A673 (cell line): ENCODE data around the gene PYROXD2. TPM values are rescaled to one million over a fixed set of nuclear protein-coding genes. Genes with fewer than 3 reads are reported as not detected.

ENCODE experiments used
- BruUV-seq: library from RNA; stranded (reverse); fragments of 400-500 nt; replicated peaks from 2 replicates; lab custom pipeline; 2021; lab: Mats Ljungman, UMichigan
- CTCF ChIA-PET: fragments of 300-600 bp; sonication (Branson Sonifier 250); formaldehyde crosslinking; loops from one replicate; lab custom pipeline; 2022; ENCODE audit warnings: antibody characterized with exemption; lab: Charles Lee
- POLR2A ChIA-PET: fragments of 300-600 bp; sonication (Branson Sonifier 250); formaldehyde crosslinking; loops from one replicate; lab custom pipeline; 2022; ENCODE audit warnings: antibody characterized with exemption; ENCODE audit not compliant: low non-redundant PET; lab: Charles Lee
- DNase-seq: peaks from one replicate; pipeline ENCODE4 v3.0.0-alpha.2; 2015; ENCODE audit warnings: low spot score
- H3K27ac ChIP-seq: fragments of 200-600 bp; sonication (generic); 2 replicates; pipeline ENCODE4 v1.5.1; 2016; ENCODE audit warnings: mixed run types, low read depth, mild to moderate bottlenecking, mixed read lengths, antibody characterized with exemption, low read length; ENCODE audit not compliant: poor library complexity, severe bottlenecking
- H3K27me3 ChIP-seq: fragments of 200-600 bp; sonication (generic); replicated peaks from 2 replicates; pipeline ENCODE4 v1.6.1; 2017; ENCODE audit warnings: mixed run types, low read depth, mild to moderate bottlenecking, mixed read lengths, antibody characterized with exemption, low read length; ENCODE audit not compliant: insufficient read depth, poor library complexity
- H3K36me3 ChIP-seq: fragments of 200-600 bp; sonication (generic); 2 replicates; pipeline ENCODE4 v1.6.1; 2016; ENCODE audit warnings: mixed run types, mild to moderate bottlenecking, mixed read lengths, antibody characterized with exemption, low read length; ENCODE audit not compliant: insufficient read depth, poor library complexity, severe bottlenecking
- H3K4me1 ChIP-seq: fragments of 200-600 bp; sonication (generic); 2 replicates; pipeline ENCODE4 v1.6.1; 2017; ENCODE audit warnings: mixed run types, mild to moderate bottlenecking, mixed read lengths, antibody characterized with exemption, low read length; ENCODE audit not compliant: insufficient read depth, poor library complexity, severe bottlenecking
- H3K4me3 ChIP-seq: fragments of 200-600 bp; sonication (generic); 2 replicates; pipeline ENCODE4 v1.5.1; 2016; ENCODE audit warnings: low read depth, mixed run types, mild to moderate bottlenecking, mixed read lengths, low read length; ENCODE audit not compliant: poor library complexity, severe bottlenecking
- H3K9me3 ChIP-seq: fragments of 200-600 bp; sonication (generic); 2 replicates; pipeline ENCODE4 v1.6.1; 2016; ENCODE audit warnings: mixed run types, low read depth, mild to moderate bottlenecking, mixed read lengths, antibody characterized with exemption, low read length; ENCODE audit not compliant: poor library complexity, severe bottlenecking
- CTCF ChIP-seq: fragments of 300-800, 200-600 bp; sonication (generic); conservative IDR thresholded peaks from 2 replicates; pipeline ENCODE4 v1.5.1; 2017; ENCODE audit warnings: low read depth, mild to moderate bottlenecking, antibody characterized with exemption, low read length, moderate library complexity, mixed read lengths
- EZH2 ChIP-seq: fragments of 200-600 bp; sonication (generic); IDR thresholded peaks from 2 replicates; pipeline ENCODE4 v1.6.1; 2017; ENCODE audit warnings: borderline replicate concordance, low read depth, mild to moderate bottlenecking, mixed read lengths, antibody characterized with exemption, low read length; ENCODE audit not compliant: poor library complexity, severe bottlenecking
- intact Hi-C: fragments of 100-400 bp; cut with micrococcal nuclease; formaldehyde crosslinking; loops from one replicate; pipeline ENCODE4 v1.10.0; 2022; ENCODE audit not compliant: unreplicated experiment
- total RNA-seq: library from RNA; stranded (reverse); gene quantifications from 2 replicates; pipeline ENCODE4 v1.2.3, GENCODE V29; 2021

PYROXD2 gene
- total RNA-seq, 1 experiment from 2014 or later: 4.0 TPM

GRCh38 chr10:98340940-98341310 lies 74.1 kb downstream of the PYROXD2 start:
- no peak for DNase-seq
- peaks cover 11% of the 10 kb centered on the region for H3K27me3 ChIP-seq
- no peak overlapping the region for H3K27ac ChIP-seq
- no peaks in the 10 kb centered on the region for H3K9me3 ChIP-seq
- no peak overlapping the region for H3K4me3 ChIP-seq
- H3K36me3 ChIP-seq: no peaks in the 10 kb centered on the region
- no TSS peak for BruUV-seq
- intact Hi-C loops: loop anchor here (10.0 kb wide), 1 partner anchor 64 kb away; no protein-coding TSS in a partner anchor
- TF ChIP-seq CTCF (no peak), EZH2 (no peak)
- CTCF ChIA-PET: no interaction called here
- no peaks in the 10 kb centered on the region for H3K4me1 ChIP-seq
- POLR2A ChIA-PET: no interaction called here

DNA sequence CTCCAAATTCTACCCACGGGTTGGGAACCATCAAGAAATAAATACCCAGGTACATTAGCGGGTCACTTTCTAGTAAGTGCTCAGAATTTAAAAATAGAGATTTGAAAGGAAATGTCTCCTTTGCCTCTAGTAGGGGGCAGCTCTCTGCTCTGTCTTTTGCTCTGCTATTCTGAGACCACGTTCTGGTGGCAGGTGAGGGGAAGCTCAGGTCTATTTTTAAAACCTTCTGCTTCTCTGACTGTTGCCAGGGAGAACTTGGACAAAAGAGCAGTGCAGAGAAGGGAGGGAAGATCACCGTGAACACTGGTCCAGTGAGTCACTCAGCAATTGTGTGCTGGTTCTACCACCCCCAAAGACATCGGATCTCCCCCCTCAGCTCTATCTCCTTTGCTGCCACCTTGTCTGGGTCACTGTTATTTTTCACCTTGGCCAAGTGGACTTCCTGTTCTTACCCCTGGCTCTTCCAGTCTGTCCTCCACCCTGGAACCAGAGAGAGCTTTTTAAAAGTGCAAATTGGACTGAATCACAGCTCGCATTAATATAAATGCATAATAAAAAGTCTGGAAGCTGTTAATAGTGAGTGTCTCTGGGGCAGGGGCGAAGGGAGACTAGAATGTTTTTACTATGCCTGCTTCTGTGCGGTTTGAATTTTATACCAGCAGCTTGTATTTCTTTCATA lies 74.6 kb downstream of the PYROXD2 start:
- POLR2A ChIA-PET: no interaction called here
- intact Hi-C loops: loop anchor here (10.0 kb wide), 1 partner anchor 64 kb away; no protein-coding TSS in a partner anchor
- BruUV-seq: no TSS peak
- Histone ChIP-seq H3K36me3 (no peaks in the 10 kb centered on the region), H3K27me3 (peaks cover 11% of the 10 kb centered on the region), H3K9me3 (no peaks in the 10 kb centered on the region), H3K4me1 (no peaks in the 10 kb centered on the region), H3K4me3 (no peak overlapping the region), H3K27ac (no peak overlapping the region)
- CTCF ChIA-PET: no interaction called here
- no peak for TF ChIP-seq EZH2
- no peak for DNase-seq

GRCh38 chr10:98339799-98340198 lies 75.2 kb downstream of the PYROXD2 start:
- intact Hi-C loops: loop anchor here (10.0 kb wide), 1 partner anchor 65 kb away; no protein-coding TSS in a partner anchor
- no peaks in the 10 kb centered on the region for H3K4me1 ChIP-seq

More at GRCh38 chr10:98339799-98340198, 75.2 kb downstream of the PYROXD2 start:
- ChIA-PET CTCF (no interaction called here), POLR2A (no interaction called here)
- no peak overlapping the region for H3K27ac ChIP-seq
- no peaks in the 10 kb centered on the region for H3K36me3 ChIP-seq
- peaks cover 11% of the 10 kb centered on the region for H3K27me3 ChIP-seq
- TF ChIP-seq EZH2 (no peak), CTCF (no peak)
- no peaks in the 10 kb centered on the region for H3K9me3 ChIP-seq
- BruUV-seq: no TSS peak
- DNase-seq: no peak
- H3K4me3 ChIP-seq: no peak overlapping the region
